Ishikawa (cell line): Measurements from ENCODE around the gene MIB1.
A peak's percentile ranks its signal among the peaks of the same experiment; 100 is the strongest.

Experiments used
- CEBPB ChIP-seq: IDR thresholded peaks from 2 replicates; pipeline ENCODE4 v1.6.1; 2012
- CREB1 ChIP-seq: IDR thresholded peaks from 2 replicates; pipeline ENCODE4 v1.6.1; 2012; ENCODE audit warnings: low read depth
- EGR1 ChIP-seq: IDR thresholded peaks from 2 replicates; pipeline ENCODE4 v1.6.1; 2012
- EP300 ChIP-seq: IDR thresholded peaks from 2 replicates; pipeline ENCODE4 v1.6.1; 2012; ENCODE audit warnings: borderline replicate concordance
- FOXM1 ChIP-seq: IDR thresholded peaks from 2 replicates; pipeline ENCODE4 v1.6.1; 2012; ENCODE audit warnings: low read depth, borderline replicate concordance
- MAX ChIP-seq: IDR thresholded peaks from 2 replicates; pipeline ENCODE4 v1.6.1; 2012
- NFIC ChIP-seq: IDR thresholded peaks from 2 replicates; pipeline ENCODE4 v1.6.1; 2012
- RAD21 ChIP-seq: IDR thresholded peaks from 2 replicates; pipeline ENCODE4 v1.6.1; 2012; ENCODE audit warnings: low read depth
- REST ChIP-seq: IDR thresholded peaks from 2 replicates; pipeline ENCODE4 v1.6.1; 2012; ENCODE audit warnings: low read depth, mild to moderate bottlenecking
- TAF1 ChIP-seq: IDR thresholded peaks from 2 replicates; pipeline ENCODE4 v1.6.1; 2012; ENCODE audit warnings: low read depth, mild to moderate bottlenecking
- TCF12 ChIP-seq: IDR thresholded peaks from 2 replicates; pipeline ENCODE4 v1.6.1; 2012; ENCODE audit warnings: low read depth
- TEAD4 ChIP-seq: IDR thresholded peaks from 2 replicates; pipeline ENCODE4 v1.6.1; 2012
- USF1 ChIP-seq: IDR thresholded peaks from 2 replicates; pipeline ENCODE4 v1.6.1; 2012
- YY1 ChIP-seq: IDR thresholded peaks from 2 replicates; pipeline ENCODE4 v1.6.1; 2012; ENCODE audit warnings: low read depth
- ZBTB7A ChIP-seq: IDR thresholded peaks from 2 replicates; pipeline ENCODE4 v1.6.1; 2012; ENCODE audit warnings: low read depth

The MIB1 gene

GRCh38 chr18:21739604-21740537 lies 721 bp upstream of the MIB1 start:
- TF ChIP-seq MAX: no peak
- TF ChIP-seq REST: no peak
- no peak for TF ChIP-seq CREB1
- TF ChIP-seq TCF12: no peak
- no peak for TF ChIP-seq FOXM1
- no peak for TF ChIP-seq TAF1
- no peak for TF ChIP-seq CEBPB
- TF ChIP-seq EGR1: no peak
- no peak for TF ChIP-seq EP300

- TF ChIP-seq TAF1 (no peak), RAD21 (no peak)
Measured at GRCh38 chr18:21741312-21741561, 645 bp downstream of the MIB1 start.

GRCh38 chr18:21741562-21742314 lies 1.1 kb downstream of the MIB1 start:
- TF ChIP-seq MAX: peak; percentile 59; the same call in 1 of the 2 replicates
- no peak for TF ChIP-seq USF1
- peak; percentile 92 for TF ChIP-seq ZBTB7A
- TF ChIP-seq NFIC: no peak

GRCh38 chr18:21742315-21742687 lies 1.7 kb downstream of the MIB1 start:
- no peak for TF ChIP-seq TCF12

GRCh38 chr18:21743166-21743832 lies 2.7 kb downstream of the MIB1 start:
- no peak for TF ChIP-seq REST
- TF ChIP-seq USF1: no peak
- TF ChIP-seq NFIC: no peak
- no peak for TF ChIP-seq TAF1
- TF ChIP-seq EGR1: no peak
- no peak for TF ChIP-seq MAX
- TF ChIP-seq RAD21: no peak
- no peak for TF ChIP-seq CREB1
- TF ChIP-seq TCF12: no peak
- no peak for TF ChIP-seq FOXM1
- no peak for TF ChIP-seq CEBPB
- TF ChIP-seq YY1: no peak
- no peak for TF ChIP-seq EP300
- TF ChIP-seq ZBTB7A: no peak
- TF ChIP-seq TEAD4: no peak

- TF ChIP-seq EP300: no peak
- TF ChIP-seq TEAD4: no peak
- no peak for TF ChIP-seq RAD21
- no peak for TF ChIP-seq CEBPB
- no peak for TF ChIP-seq NFIC
- TF ChIP-seq FOXM1: no peak
- no peak for TF ChIP-seq REST
- TF ChIP-seq TCF12: no peak
- no peak for TF ChIP-seq YY1
- TF ChIP-seq EGR1: no peak
- no peak for TF ChIP-seq TAF1
- no peak for TF ChIP-seq MAX
Measured at GRCh38 chr18:21745231-21745630, 4.6 kb downstream of the MIB1 start.
